H9 (cell line): ENCODE results near the gene BIRC6. TPM values are rescaled to one million over a fixed set of nuclear protein-coding genes. Genes with fewer than 3 reads are reported as not detected.

Experiments
- DNase-seq: peaks from one replicate; pipeline ENCODE4 v3.0.0-alpha.2; 2017
- H2AFZ ChIP-seq: one replicate; pipeline ENCODE4 v1.6.1; 2013; ENCODE audit warnings: mild to moderate bottlenecking, low read length, control low read depth, moderate library complexity
- H2AK5ac ChIP-seq: 2 replicates; pipeline ENCODE4 v1.6.1; 2013; ENCODE audit warnings: low read length, control low read depth, mixed read lengths; ENCODE audit not compliant: insufficient read length
- H2BK120ac ChIP-seq: one replicate; pipeline ENCODE4 v1.6.1; 2013; ENCODE audit warnings: low read depth, mild to moderate bottlenecking, low read length, control low read depth, inconsistent platforms; ENCODE audit not compliant: poor library complexity, severe bottlenecking
- H2BK12ac ChIP-seq: 2 replicates; pipeline ENCODE4 v1.6.1; 2013; ENCODE audit warnings: low read length, control low read depth, mixed read lengths, low read depth; ENCODE audit not compliant: insufficient read length
- H2BK15ac ChIP-seq: 2 replicates; pipeline ENCODE4 v1.6.1; 2013; ENCODE audit warnings: low read depth, low read length, control low read depth
- H2BK20ac ChIP-seq: one replicate; pipeline ENCODE4 v1.6.1; 2013; ENCODE audit warnings: low read depth, mild to moderate bottlenecking, low read length, control low read depth, inconsistent platforms; ENCODE audit not compliant: poor library complexity, severe bottlenecking
- H2BK5ac ChIP-seq: 2 replicates; pipeline ENCODE4 v1.6.1; 2013; ENCODE audit warnings: low read length, control low read depth, mixed read lengths; ENCODE audit not compliant: insufficient read length
- H3K14ac ChIP-seq: 2 replicates; pipeline ENCODE4 v1.6.1; 2013; ENCODE audit warnings: low read length, control low read depth; ENCODE audit not compliant: insufficient read depth
- H3K18ac ChIP-seq: 2 replicates; pipeline ENCODE4 v1.6.1; 2013; ENCODE audit warnings: low read depth, mild to moderate bottlenecking, mixed read lengths, low read length, control low read depth; ENCODE audit not compliant: insufficient read length
- H3K23ac ChIP-seq: 2 replicates; pipeline ENCODE4 v1.6.1; 2013; ENCODE audit warnings: low read length, control low read depth, mixed read lengths, low read depth; ENCODE audit not compliant: insufficient read length
- H3K23me2 ChIP-seq: 2 replicates; pipeline ENCODE4 v1.6.1; 2013; ENCODE audit warnings: low read depth, mild to moderate bottlenecking, mixed read lengths, low read length, control low read depth; ENCODE audit not compliant: insufficient read length, poor library complexity, severe bottlenecking
- H3K27ac ChIP-seq: 2 replicates; pipeline ENCODE4 v1.5.1; 2013; ENCODE audit warnings: low read length, control low read depth, mixed read lengths, low read depth; ENCODE audit not compliant: insufficient read length
- H3K27me3 ChIP-seq: 2 replicates; pipeline ENCODE4 v1.6.1; 2013; ENCODE audit warnings: low read length, control low read depth, inconsistent platforms; ENCODE audit not compliant: insufficient read depth
- H3K4ac ChIP-seq: 2 replicates; pipeline ENCODE4 v1.6.1; 2013; ENCODE audit warnings: low read depth, mild to moderate bottlenecking, control low read depth, inconsistent platforms, low read length, moderate library complexity
- H3K4me1 ChIP-seq: 2 replicates; pipeline ENCODE4 v1.6.1; 2013; ENCODE audit warnings: low read length, control low read depth, inconsistent platforms; ENCODE audit not compliant: insufficient read depth
- H3K4me2 ChIP-seq: 2 replicates; pipeline ENCODE4 v1.6.1; 2013; ENCODE audit warnings: low read length, control low read depth, mixed read lengths; ENCODE audit not compliant: insufficient read length, insufficient read depth
- H3K56ac ChIP-seq: 2 replicates; pipeline ENCODE4 v1.6.1; 2013; ENCODE audit warnings: low read depth, mild to moderate bottlenecking, mixed read lengths, low read length, control low read depth; ENCODE audit not compliant: insufficient read length
- H3K79me1 ChIP-seq: 2 replicates; pipeline ENCODE4 v1.6.1; 2013; ENCODE audit warnings: low read depth, mild to moderate bottlenecking, moderate library complexity, low read length, control low read depth, inconsistent platforms; ENCODE audit not compliant: insufficient read depth, poor library complexity, severe bottlenecking
- H3K79me2 ChIP-seq: 2 replicates; pipeline ENCODE4 v1.6.1; 2013; ENCODE audit warnings: low read length, control low read depth, inconsistent platforms; ENCODE audit not compliant: insufficient read depth
- H3K9ac ChIP-seq: 2 replicates; pipeline ENCODE4 v1.6.1; 2013; ENCODE audit warnings: low read length, control low read depth, mixed read lengths; ENCODE audit not compliant: insufficient read length; ENCODE audit errors: extremely low read depth
- H3K9me3 ChIP-seq: one replicate; pipeline ENCODE4 v1.6.1; 2013; ENCODE audit warnings: low read depth, low read length, inconsistent platforms; ENCODE audit not compliant: control insufficient read depth
- H3T11ph ChIP-seq: one replicate; pipeline ENCODE4 v1.6.1; 2013; ENCODE audit warnings: mild to moderate bottlenecking, low read length, control low read depth, inconsistent platforms
- H4K20me1 ChIP-seq: one replicate; pipeline ENCODE4 v1.6.1; 2013; ENCODE audit not compliant: control insufficient read depth, insufficient read length, insufficient read depth
- H4K5ac ChIP-seq: 2 replicates; pipeline ENCODE4 v1.6.1; 2013; ENCODE audit warnings: low read depth, mild to moderate bottlenecking, mixed read lengths, low read length, control low read depth; ENCODE audit not compliant: insufficient read length
- H4K8ac ChIP-seq: replicated peaks from 2 replicates; pipeline ENCODE4 v1.6.1; 2013; ENCODE audit warnings: low read length, control low read depth, mixed read lengths, low read depth; ENCODE audit not compliant: insufficient read length
- H4K91ac ChIP-seq: 2 replicates; pipeline ENCODE4 v1.6.1; 2013; ENCODE audit warnings: low read depth, mild to moderate bottlenecking, moderate library complexity, mixed read lengths, low read length, control low read depth; ENCODE audit not compliant: insufficient read length
- H3K27ac Mint-ChIP-seq, 3 experiments: 2 replicates in 2 of 3; 3 replicates in 1 of 3; pipeline ENCODE4 v1.8.0; 2020 to 2021; ENCODE audit warnings: mixed read lengths in 3 of 3, mild to moderate bottlenecking in 1 of 3, moderate library complexity in 1 of 3
- H3K27me3 Mint-ChIP-seq: 2 replicates; pipeline ENCODE4 v1.8.0; 2021; ENCODE audit warnings: low read depth, mild to moderate bottlenecking, moderate library complexity, mixed read lengths
- H3K36me3 Mint-ChIP-seq, 3 experiments: 2 replicates in 2 of 3; 3 replicates in 1 of 3; pipeline ENCODE4 v1.8.0; 2020 to 2021; ENCODE audit warnings: low read depth in 3 of 3, mixed read lengths in 3 of 3; ENCODE audit not compliant: insufficient read depth in 1 of 3
- H3K4me1 Mint-ChIP-seq, 2 experiments: 2 replicates each; pipeline ENCODE4 v1.8.0; 2020; ENCODE audit warnings: mixed read lengths in 2 of 2
- H3K4me3 Mint-ChIP-seq, 2 experiments: 2 replicates in 1 of 2; 3 replicates in 1 of 2; pipeline ENCODE4 v1.8.0; 2020 to 2021; ENCODE audit warnings: mild to moderate bottlenecking in 2 of 2, mixed read lengths in 2 of 2, moderate library complexity in 1 of 2
- H3K9me3 Mint-ChIP-seq, 2 experiments: 2 replicates in 1 of 2; 3 replicates in 1 of 2; pipeline ENCODE4 v1.8.0; 2020; ENCODE audit warnings: mild to moderate bottlenecking in 2 of 2, mixed read lengths in 2 of 2, moderate library complexity in 1 of 2
- WGBS: extraction: QIAGEN DNeasy Blood & Tissue Kit; methylation state at CpG from one replicate; pipeline ENCODE4 v1.1.7; 2013; ENCODE audit warnings: missing lambda C conversion rate, low lambda C conversion rate, mixed read lengths; ENCODE audit not compliant: insufficient read length; ENCODE audit errors: extremely low coverage; 5-methylcytosine and 5-hydroxymethylcytosine counted together
- total RNA-seq: library from RNA; stranded (reverse); gene quantifications from 2 replicates; pipeline ENCODE4 v1.2.1, GENCODE V29; 2021
- TF ChIP-seq, protein P1 (sequence below): fragments of 200-600 bp; sonication (generic); conservative IDR thresholded peaks from 3 replicates; pipeline ENCODE4 v1.8.0; 2021; ENCODE audit warnings: antibody characterized with exemption, mild to moderate bottlenecking

BIRC6 gene
- total RNA-seq, 1 experiment from 2014 or later: 78.8 TPM

DNA sequence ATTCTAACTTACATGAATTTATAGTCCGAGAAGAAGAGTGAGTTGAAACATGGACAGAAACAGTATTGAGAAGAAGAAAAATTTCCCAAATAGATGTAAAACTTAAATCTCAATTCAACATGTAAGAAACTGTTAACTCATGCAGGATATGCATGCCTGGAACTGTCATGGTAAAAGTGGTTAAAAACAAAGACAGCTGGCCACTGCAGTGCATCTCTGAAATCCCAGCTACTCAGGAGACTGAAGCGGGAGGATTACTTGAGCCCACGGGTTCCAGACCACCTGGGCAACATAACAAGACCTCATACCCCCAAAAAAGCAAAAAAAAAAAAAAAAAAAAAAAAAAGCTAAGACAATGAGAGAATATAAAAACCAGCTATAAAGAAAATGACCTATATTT, 178.0 kb downstream of the BIRC6 start:
- TF ChIP-seq, protein P1, sequence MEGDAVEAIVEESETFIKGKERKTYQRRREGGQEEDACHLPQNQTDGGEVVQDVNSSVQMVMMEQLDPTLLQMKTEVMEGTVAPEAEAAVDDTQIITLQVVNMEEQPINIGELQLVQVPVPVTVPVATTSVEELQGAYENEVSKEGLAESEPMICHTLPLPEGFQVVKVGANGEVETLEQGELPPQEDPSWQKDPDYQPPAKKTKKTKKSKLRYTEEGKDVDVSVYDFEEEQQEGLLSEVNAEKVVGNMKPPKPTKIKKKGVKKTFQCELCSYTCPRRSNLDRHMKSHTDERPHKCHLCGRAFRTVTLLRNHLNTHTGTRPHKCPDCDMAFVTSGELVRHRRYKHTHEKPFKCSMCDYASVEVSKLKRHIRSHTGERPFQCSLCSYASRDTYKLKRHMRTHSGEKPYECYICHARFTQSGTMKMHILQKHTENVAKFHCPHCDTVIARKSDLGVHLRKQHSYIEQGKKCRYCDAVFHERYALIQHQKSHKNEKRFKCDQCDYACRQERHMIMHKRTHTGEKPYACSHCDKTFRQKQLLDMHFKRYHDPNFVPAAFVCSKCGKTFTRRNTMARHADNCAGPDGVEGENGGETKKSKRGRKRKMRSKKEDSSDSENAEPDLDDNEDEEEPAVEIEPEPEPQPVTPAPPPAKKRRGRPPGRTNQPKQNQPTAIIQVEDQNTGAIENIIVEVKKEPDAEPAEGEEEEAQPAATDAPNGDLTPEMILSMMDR: no peak
- no CpG with 5 or more reads among the region's 3 CpGs for WGBS

More for the DNA sequence above, 178.0 kb downstream of the BIRC6 start:
- no peak overlapping the region for H4K91ac ChIP-seq
- H2BK120ac ChIP-seq: no peak overlapping the region
- no peak overlapping the region for H3K18ac ChIP-seq
- Mint-ChIP-seq H3K4me3 (no peak overlapping the region), H3K9me3 (no peaks in the 10 kb centered on the region; a peak in 1 of 5 replicates), H3K27me3 (no peaks in the 10 kb centered on the region), H3K4me1 (no peaks in the 10 kb centered on the region), H3K36me3 (peaks cover 30 to 60% (median 31%) of the 10 kb centered on the region in 3 experiments), H3K27ac (no peak overlapping the region)
- H2AK5ac ChIP-seq: no peak overlapping the region
- H2BK15ac ChIP-seq: no peak overlapping the region
- H3K9ac ChIP-seq: no peak overlapping the region
- H3K4ac ChIP-seq: no peak overlapping the region
- no peak overlapping the region for H2BK12ac ChIP-seq
- H2BK20ac ChIP-seq: no peak overlapping the region
- H3K79me1 ChIP-seq: no peaks in the 10 kb centered on the region
- H3K9me3 ChIP-seq: no peaks in the 10 kb centered on the region
- no peaks in the 10 kb centered on the region for H3K27me3 ChIP-seq
- H3T11ph ChIP-seq: no peak overlapping the region
- H4K8ac ChIP-seq: no peak overlapping the region
- no peak overlapping the region for H3K4me2 ChIP-seq
- no peaks in the 10 kb centered on the region for H4K20me1 ChIP-seq
- H3K27ac ChIP-seq: no peak overlapping the region
- no peaks in the 10 kb centered on the region for H3K4me1 ChIP-seq
- DNase-seq: no peak
- no peak overlapping the region for H2BK5ac ChIP-seq
- H3K79me2 ChIP-seq: no peaks in the 10 kb centered on the region
- H3K23me2 ChIP-seq: no peaks in the 10 kb centered on the region
- no peak overlapping the region for H3K56ac ChIP-seq
- no peak overlapping the region for H3K23ac ChIP-seq
- H2AFZ ChIP-seq: no peak overlapping the region
- H3K14ac ChIP-seq: no peak overlapping the region
- no peak overlapping the region for H4K5ac ChIP-seq
